ENCODE data around the gene CDC42EP2. TPM values are rescaled to one million over a fixed set of nuclear protein-coding genes. Genes with fewer than 3 reads are reported as not detected.

CDC42EP2 gene, protein sequence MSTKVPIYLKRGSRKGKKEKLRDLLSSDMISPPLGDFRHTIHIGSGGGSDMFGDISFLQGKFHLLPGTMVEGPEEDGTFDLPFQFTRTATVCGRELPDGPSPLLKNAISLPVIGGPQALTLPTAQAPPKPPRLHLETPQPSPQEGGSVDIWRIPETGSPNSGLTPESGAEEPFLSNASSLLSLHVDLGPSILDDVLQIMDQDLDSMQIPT
- 10 to 100 TPM; 15.7 to 16.2 TPM for total RNA-seq
- long read RNA-seq, donor 1, transcript CDC42EP2-201 (2 exons, 2,023 nt), result major isoform, 5 of 6 reads
- long read RNA-seq, donor 1, partial matches to known transcripts, result 0 of 6 reads
- long read RNA-seq, donor 1, other reads (novel, unspliced or antisense), result 1 of 6 reads
- long read RNA-seq, donor 2, transcript CDC42EP2-201 (2 exons, 2,023 nt), result major isoform, 35 of 46 reads
- long read RNA-seq, donor 2, partial matches to known transcripts, result 10 of 46 reads
- long read RNA-seq, donor 2, other reads (novel, unspliced or antisense), result 1 of 46 reads

DNA sequence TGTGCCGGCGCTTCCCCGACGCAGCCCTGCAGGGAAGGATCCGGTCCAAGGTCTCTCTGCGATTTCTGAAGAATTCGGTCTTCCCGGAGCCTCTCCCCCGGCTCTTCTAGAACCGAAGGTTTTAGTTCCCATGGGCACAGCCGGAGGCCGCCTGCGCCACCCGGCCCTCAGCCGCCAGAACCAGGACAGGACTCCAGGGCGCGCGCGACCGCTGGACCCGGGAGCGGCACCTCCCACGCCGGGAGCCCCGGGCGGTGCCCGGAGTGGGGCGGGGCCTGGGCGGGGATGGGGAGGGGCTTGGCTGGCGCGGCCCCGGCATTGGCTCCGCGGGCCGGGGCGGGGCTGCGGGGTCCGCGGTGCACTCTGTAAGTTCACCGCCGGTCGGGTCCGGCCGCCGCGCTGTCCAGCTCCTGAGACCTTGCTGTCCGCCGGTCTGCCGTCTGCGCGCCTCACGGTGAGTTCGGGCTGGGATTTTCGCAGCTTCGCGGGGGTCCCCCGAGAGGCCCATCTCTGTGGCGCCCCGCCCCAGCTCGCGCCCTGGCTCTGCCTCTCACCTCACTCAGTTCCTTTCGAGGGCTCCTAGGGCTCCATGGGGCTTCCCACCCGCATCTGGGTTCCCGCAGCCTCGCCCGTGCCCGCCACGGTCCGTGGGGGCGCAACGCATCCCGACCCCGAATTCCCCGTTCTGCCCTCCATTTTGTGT, at the start of gene CDC42EP2:
Gene CDC42EP2 (plus strand): TSS at position 366 of the 703 bp plus-strand sequence. CDS start 6,033 bp downstream, outside the sequence.
- intact Hi-C loops (cut with DNase I), result loop anchor here in 1 of 2 donors (5.0 kb wide), 1 partner anchor 37 kb away; no protein-coding TSS in a partner anchor

DNA sequence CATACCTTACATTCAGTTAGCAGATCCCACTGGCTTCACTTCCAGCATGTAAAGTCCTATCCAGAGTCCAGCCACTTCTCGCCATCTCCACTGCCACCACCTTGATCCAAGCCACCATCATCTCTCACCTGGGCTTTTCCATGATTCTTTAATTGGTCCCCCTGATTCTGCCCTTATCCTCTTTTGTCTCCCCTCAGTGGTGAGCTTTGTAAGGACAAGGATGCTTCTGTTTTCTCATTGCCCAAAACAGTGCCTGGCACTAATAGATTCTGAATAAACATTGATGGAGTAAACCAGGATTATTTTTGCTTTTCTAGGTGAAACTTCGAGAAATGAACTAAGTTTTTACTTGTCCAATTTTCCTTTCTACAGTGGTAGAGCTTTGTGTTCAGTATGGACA, 48.5 kb upstream of the CDC42EP2 start:
- intact Hi-C loops (cut with DNase I), result no loop called here
- DNase-seq (ENCODE audit: low spot score), result no peak

More for the DNA sequence above, at the start of gene CDC42EP2:
- DNase-seq (ENCODE audit: low spot score), result peak; percentile 95

DNA sequence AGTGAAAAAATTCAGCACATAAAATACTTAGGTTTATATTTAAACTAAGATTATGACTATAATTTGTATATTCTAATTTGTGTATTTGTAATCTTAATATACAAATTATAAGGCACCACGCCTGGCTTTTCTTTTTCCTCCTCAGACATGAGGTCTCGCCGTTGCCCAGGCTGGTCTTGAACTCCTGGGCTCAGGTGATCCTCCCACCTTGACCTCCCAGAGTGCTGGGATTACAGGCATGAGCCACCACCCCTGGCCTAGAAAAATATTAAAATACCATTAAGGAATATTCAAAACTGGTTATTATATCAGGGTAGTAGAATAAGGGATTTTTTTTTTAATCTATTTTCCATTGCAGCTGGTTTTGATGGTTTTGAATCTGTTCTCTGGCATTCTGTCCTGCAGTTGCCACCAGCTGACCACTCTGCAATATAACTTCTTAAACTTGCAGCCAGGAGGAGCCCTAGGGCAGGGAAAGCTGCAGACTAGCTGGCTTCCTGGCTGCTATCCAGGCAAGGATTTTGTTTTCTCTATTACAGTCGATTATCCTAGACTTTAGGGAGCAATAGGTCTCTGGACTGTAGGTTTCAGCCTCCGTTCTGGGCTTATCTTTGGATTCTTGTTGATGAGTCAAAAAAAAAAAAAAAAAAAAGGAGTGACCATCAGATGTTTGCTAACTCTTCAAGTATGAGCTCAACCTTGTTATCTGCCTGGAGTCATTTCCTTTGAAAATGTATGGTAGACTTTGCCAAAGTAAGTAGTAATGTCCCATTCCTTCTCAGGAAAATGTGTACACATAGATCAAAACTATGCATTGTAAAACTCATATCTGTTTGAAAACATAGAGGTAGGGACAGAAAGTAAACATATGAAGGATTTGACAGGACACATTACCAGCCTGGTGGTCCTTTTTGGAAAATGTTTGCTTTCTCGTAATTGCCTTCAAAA, 39.7 kb upstream of the CDC42EP2 start:
- intact Hi-C loops (cut with DNase I), result loop anchor here (2.0 to 5.0 kb wide), 2 partner anchors 42 to 44 kb away; no protein-coding TSS in a partner anchor
- DNase-seq (ENCODE audit: low spot score), result no peak

DNA sequence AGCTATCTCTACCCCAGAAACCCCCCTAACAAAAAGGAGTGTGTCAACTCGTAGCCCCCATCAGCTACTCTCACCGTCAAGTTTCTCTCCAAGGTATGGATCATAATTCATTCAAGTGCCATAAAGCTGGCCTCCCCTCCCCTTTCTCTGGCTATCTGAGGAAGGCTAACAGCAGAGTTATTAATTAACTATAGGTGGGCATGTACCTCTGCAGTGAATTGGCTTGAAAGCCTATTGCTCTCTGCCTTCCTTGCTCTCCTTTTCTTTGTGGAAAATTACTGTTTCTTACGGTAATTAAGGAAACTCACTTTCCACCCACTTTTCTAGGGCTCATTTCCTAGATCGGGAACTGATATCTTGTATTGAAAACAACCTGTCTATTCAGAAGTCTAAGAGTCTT, 38.8 kb upstream of the CDC42EP2 start:
- intact Hi-C loops (cut with DNase I), result loop anchor here (2.0 to 5.0 kb wide), 2 partner anchors 41 to 43 kb away; no protein-coding TSS in a partner anchor

DNA sequence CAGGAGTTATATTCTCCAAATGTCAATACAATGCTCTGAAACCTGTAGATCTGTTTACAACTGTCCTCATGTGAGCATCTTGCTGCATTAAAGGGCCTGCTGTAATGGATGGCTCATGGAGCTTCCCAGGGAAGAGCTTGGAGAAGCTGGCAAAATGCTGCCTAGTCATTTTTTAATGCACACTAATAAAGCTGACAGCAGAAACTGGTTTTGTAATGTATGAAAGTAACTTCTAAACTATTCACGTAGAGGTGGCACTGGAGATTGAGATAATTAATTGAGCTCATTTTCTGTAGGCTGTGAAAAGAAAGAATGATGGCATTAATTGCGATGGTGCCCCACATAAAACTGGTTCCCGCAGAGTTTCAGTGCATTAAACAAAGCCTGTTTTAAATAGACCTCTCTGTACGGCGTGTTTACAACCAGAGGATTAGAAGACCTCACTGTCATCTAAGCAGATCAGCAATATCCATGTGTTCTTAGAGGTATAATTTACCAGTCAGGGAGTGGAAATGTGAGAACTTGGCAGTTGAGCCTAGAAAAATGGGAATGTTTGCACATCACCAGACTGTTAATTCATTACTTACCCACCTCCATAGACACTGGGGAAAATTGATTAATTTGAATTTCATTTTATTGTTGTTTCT, 36.9 kb upstream of the CDC42EP2 start:
- intact Hi-C loops (cut with DNase I), result loop anchor here in 1 of 2 donors (5.0 kb wide), 1 partner anchor 40 kb away; no protein-coding TSS in a partner anchor
- DNase-seq (ENCODE audit: low spot score), result no peak

More for the DNA sequence above, 38.8 kb upstream of the CDC42EP2 start:
- DNase-seq (ENCODE audit: low spot score), result no peak

DNA sequence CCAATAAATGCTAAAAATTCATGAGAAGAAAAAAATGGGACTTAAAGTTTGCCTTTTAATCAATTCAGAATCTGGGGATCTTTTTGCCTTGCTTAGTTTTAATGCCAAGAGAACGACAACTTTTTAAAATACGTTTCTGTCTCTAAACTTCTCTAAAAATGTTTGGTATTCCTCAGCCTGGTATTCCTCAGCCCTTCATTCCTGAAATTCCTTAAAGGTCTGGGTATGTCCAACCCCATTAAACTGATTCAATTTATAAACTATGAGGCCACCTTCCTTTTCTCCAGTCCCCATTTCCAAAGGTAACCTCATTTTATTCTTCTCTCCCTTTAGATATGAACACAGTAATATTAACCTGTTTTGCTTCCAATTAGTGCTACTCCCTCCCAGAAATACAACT, 36.3 kb upstream of the CDC42EP2 start:
- intact Hi-C loops (cut with DNase I), result loop anchor here in 1 of 2 donors (5.0 kb wide), 1 partner anchor 39 kb away; no protein-coding TSS in a partner anchor
- no peak for DNase-seq (ENCODE audit: low spot score)

DNA sequence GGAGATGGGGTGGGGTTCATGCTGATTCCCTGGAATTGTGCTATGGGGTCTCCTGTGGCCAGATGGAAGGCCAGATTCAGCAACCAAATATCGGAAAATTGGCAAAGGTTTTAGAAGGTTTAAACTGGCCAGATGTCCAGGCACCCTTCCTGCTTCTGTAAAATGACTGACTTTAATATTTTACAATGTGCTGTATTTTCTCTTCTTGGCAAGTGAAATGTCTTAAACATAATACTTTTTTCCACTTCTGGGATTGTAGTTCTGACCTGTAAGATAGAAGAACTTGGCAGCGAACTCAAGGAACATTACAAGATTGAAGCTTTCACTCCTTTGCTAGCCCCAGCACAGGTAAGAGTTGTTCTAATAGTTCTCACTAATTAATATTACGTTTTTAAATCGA, 35.4 kb upstream of the CDC42EP2 start:
- no peak for DNase-seq (ENCODE audit: low spot score)
- intact Hi-C loops (cut with DNase I), result loop anchor here in 1 of 2 donors (5.0 kb wide), 1 partner anchor 38 kb away; no protein-coding TSS in a partner anchor

DNA sequence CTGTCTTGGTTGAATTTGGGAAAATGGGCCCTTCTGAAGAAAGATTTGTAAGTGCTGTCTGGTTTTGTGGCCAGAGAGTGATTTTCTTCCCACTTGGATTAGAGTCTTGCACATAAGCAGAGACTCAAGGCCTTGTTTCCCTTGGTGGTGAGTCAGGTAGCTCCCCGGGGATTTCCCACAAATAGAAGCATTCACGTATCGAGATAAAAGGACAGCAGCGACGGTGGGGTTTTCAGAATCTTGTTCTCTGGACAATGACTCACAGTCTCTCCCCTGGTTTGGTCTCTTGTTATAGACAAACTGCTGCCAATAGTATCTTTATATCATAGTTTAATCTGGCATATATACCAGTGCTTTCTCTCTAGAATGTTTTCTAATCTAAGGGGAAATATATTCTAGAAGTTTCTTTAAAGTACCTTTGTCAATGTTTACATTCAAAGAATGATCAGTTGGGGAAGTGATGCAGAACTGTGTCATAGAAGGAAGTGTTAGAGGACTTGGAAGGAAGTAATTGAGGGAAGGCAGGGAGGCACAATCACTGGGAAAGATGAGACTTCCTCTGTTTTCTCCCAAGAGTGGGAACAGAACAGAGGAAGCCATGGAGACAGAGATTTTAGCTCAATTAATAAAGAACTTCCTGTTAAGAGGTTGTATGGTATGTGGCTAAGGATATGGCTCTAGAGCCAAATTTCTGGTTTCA, 34.8 kb upstream of the CDC42EP2 start:
- no peak for DNase-seq (ENCODE audit: low spot score)
- intact Hi-C loops (cut with DNase I), result loop anchor here in 1 of 2 donors (5.0 kb wide), 1 partner anchor 37 kb away; no protein-coding TSS in a partner anchor

DNA sequence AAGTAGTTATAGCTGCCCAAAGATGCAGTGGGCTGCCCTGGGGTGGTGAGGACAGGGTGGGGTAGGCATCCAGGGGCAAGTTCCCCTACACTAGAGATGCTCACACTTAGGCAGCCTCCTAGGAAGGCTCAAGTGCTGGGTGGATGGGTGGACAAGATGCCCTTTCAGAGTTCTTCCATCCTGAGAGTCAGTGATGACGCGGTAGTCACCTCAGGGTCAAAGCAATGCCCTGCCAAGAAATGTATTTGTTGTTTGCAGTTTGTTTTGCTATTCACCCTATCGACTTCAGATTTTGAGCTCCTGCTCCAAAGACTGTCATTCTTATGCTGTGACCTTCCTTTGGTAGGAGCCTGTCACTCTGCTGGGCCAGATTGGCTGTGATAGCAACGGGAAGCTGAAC, 34.0 kb upstream of the CDC42EP2 start:
- intact Hi-C loops (cut with DNase I), result no loop called here
- no peak for DNase-seq (ENCODE audit: low spot score)

DNA sequence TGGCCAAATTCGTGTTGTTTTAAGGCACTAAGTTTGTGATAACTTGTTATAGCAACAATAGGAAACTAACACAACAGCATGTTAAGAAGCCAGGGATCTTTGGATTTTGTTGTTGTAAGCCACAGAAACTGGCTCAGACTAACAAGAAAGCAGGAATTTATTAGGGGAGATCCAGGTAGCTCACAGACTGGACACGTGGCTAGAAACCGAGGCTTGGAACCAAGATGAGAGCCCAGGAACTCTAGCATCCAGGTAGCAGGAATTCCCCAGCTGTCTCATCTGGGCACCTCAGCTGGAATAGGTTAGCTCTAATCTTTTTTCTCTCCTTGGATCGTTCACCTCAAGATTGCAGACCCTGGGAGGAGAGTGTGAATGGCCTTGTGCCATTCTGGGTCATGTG, 28.0 kb upstream of the CDC42EP2 start:
- no peak for DNase-seq (ENCODE audit: low spot score)
- intact Hi-C loops (cut with DNase I), result no loop called here

DNA sequence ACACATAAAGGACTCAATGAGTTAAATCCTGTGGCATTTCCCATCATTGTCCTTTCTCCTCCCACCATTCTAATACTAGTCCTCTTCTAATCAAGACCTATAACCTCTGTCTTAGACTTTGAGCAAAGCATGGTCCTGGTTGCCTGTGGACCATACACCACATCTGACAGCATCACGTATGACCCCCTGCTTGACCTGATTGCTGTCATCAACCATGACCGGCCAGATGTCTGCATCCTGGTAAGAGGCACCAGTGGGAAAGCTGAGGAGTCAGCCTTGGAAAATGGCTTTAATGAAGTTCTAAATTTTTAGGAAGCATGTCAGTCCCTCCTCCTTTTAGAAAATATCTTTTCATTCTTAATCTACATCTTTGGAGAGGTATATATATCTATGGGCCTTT, 27.1 kb upstream of the CDC42EP2 start:
- intact Hi-C loops (cut with DNase I), result no loop called here
- DNase-seq (ENCODE audit: low spot score), result no peak

DNA sequence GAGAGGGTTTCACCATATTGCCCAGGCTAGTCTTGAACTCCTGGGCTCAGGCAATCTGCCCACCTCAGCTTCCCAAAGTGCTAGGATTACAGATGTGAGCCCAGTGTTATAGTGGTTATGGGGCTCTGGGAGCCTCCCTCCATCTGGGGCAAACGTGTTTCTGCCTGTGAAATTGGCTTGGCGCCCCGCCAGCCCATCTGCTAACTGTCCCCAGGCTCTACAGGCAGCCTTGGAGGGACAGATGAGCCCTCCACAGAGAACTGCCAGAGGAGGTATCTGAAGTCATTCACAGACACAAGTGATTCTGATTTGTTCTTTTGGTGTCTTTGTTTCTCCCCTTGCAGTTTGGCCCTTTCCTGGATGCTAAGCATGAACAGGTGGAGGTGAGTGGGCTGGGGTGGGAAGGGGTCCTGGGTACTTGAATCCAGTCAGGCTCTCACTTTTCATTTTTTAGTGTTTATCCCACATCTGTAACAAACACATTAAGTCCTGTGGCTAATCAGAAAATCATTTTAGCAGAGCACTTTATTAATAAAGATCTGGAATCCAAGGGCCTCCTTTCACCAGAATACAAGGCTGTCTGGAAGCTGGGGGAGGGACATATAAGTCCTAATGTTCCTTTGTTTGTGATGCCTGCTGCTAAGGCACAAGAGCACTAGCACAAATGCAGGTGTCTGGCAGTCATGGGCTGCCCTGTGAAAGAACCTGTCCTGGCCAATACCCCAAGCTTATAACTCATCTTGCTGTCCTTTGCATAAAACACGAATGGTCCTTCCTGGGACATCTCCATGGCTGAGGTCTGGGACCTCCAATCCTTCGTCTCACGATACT, 25.7 kb upstream of the CDC42EP2 start:
- DNase-seq (ENCODE audit: low spot score), result no peak
- intact Hi-C loops (cut with DNase I), result no loop called here

DNA sequence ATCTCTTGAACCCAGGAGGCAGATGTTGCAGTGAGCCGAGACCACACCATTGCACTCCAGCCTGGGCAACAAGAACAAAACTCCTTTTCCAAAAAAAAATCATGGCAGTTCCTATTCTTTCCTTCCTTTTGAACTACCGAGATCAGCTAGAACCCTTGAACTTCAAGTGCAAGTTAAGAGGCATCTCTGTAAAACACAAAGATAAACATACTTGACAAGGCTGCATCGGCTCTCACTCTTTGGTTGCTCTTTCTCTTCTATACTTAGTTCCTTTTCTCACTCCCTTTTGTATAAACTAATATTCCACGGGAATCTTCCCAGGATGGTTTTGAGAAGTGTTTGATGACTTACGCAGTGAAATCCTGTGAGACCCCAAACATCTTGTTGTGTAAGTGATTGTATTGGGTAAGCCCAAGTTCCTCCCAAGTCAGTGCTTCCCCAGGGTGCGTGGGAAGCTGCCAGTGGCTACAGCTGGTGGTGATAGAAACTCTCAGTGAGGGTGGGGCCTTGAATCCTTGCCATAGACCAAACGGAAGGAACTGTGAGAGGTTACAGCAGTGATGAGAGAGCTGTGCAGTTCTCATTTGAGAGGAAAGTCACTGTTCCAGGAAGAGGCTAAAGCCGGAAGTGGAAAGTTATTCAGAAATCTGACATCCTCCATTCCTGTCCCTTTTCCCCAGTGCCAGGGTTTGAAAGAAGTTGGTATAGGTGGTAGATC, 24.1 kb upstream of the CDC42EP2 start:
- intact Hi-C loops (cut with DNase I), result no loop called here
- DNase-seq (ENCODE audit: low spot score), result peak; percentile 97

DNA sequence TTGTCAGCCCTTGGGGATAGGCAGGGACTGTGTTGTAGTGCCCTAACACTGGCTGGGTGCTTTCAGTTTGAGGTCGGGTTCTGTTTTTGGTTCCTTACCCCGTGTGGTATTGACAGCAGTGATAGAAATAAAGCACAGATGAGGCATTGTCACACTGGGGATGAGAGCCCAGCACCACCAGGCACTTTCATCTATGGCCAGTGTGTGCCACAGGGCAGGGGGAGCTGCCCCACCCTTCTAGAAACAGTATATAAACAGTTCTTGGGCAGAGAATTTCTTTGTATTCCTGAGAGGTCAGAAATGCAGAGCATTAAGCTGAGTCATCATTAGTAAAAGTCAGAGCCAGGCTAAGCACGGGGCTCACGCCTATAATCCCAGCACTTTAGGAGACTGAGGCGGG, 23.1 kb upstream of the CDC42EP2 start:
- no peak for DNase-seq (ENCODE audit: low spot score)
- intact Hi-C loops (cut with DNase I), result no loop called here

DNA sequence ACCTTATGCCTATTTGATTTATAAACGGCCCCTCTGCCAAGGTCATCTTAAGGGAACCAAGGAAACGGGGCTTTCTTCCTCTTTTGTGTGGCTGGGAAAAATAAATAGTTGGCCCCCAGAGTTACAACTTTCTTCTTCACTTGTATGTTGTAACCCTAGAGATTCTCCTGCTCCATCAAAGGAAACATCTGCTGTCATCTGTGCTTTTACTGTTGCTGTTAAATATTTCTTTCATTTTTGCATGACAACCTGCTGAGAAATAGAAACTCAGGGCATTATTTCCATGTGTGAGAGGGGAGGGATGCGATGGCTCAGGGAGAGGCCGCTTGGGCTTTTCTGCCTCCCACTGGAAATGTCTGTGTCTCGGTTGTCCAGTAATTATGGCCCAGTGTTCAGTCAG, 21.8 kb upstream of the CDC42EP2 start:
- DNase-seq (ENCODE audit: low spot score), result no peak
- intact Hi-C loops (cut with DNase I), result no loop called here

DNA sequence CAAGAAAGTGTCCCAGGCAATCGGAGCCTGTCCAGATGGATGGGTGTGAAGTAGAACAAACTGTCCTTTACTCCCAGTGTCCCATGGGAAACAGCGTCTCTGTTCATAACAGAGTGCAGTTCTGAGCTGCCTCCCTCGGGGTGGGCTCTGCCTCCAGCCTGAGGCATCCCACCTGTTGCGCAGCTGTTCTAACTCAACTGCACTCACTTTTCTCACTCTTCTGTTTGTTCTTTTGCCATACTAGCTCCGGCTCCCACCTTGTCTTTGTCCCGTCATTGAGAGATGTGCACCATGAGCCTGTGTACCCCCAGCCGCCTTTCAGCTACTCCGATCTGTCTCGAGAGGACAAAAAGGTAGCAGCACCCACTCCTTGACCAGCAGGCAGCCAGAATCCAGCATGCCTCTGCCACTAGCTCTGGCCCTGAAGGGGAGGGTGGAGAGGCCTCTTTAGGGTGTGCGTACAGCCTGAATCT, 20.7 kb upstream of the CDC42EP2 start:
- intact Hi-C loops (cut with DNase I), result no loop called here
- peak; percentile 16 for DNase-seq (ENCODE audit: low spot score)
